Activated CD8-positive, alpha-beta memory T cell treated with anti-CD3 and anti-CD28 coated beads, Interleukin-2, amount 50 U/mL, for 24 hours (primary cell): Measurements from ENCODE around the gene SLC35F5.
"Not testable (repeated sequence)": the region's sequence is repeated elsewhere in the genome, so short reads cannot be mapped to it uniquely, and the experiment has no call there.

Experiments
- DNase-seq: peaks from one replicate; pipeline ENCODE4 v3.0.0-alpha.2; 2020; ENCODE audit errors: extremely low read depth

SLC35F5 gene

GRCh38 chr2:113755835-113756354, 547 bp downstream of the SLC35F5 start:
- no peak for DNase-seq

GRCh38 chr2:113755035-113755834, 1.2 kb downstream of the SLC35F5 start:
- DNase-seq = no peak

- no peak for DNase-seq
Observed at GRCh38 chr2:113754160-113754559, 2.3 kb downstream of the SLC35F5 start.

DNA sequence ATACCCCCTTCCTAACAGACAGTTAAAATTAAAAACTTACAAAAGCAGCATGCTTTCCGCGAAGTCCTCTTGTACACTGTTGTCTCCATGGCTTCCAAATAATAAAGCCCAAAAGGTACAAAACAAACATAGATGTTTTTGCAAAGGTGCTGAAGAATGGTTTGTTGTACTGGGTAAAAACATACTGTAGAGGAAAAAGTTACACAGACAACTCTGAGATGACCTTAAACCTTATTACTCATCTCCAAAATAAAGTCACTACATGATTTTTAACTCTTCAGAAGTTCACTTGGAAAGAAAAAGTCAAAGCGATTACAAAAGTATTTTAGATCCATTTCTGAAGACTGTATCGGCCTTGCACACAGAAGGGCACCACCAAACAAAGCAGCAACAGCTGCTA, 6.1 kb downstream of the SLC35F5 start:
- no peak for DNase-seq

GRCh38 chr2:113741091-113741490, 15.4 kb downstream of the SLC35F5 start:
- no peak for DNase-seq

DNA sequence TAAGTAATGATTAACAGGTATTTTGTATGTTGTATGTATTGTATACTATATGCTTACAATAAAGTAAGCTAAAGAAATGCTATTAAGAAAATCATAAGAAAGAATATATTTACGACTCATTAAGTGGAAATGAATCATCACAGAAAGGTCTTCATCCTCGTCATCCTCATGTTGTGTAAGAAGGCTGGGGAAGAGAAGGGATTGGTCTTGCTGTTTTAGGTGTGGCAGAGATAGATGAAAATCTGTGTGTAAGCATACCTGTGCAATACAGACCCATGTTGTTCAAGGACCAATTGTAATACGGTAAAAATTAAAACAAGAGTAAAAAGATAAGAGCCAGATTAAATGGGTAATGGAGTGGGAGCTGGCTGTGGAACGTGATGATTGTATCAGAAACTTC, 16.6 kb downstream of the SLC35F5 start:
- no peak for DNase-seq

DNA sequence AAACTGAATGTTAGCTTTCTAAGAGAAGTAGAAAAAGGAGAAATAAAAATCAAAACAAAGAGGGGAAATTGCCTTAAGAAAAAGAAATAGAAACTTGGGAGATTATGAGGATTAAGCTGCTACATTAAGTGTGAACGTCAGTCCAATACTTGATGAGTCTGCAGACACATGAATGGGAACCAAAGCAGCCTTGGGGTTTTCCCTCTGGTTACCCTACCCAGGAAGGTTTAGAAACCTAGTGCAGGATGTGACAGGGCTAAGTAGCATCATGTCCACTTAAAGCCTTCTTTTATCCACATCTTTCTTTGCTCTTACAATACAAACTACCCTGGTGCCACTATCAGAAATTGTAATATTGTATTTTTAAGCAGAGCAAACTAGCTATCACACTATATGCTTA, 22.3 kb downstream of the SLC35F5 start:
- no peak for DNase-seq

- no peak for DNase-seq
Observed at GRCh38 chr2:113724010-113724409, 32.4 kb downstream of the SLC35F5 start.

GRCh38 chr2:113723411-113723810, 33.0 kb downstream of the SLC35F5 start:
- no peak for DNase-seq

- no peak for DNase-seq
Observed at GRCh38 chr2:113720167-113720566, 36.3 kb downstream of the SLC35F5 start.

- DNase-seq = no peak
Observed at GRCh38 chr2:113716291-113716690, 40.2 kb downstream of the SLC35F5 start.

DNA sequence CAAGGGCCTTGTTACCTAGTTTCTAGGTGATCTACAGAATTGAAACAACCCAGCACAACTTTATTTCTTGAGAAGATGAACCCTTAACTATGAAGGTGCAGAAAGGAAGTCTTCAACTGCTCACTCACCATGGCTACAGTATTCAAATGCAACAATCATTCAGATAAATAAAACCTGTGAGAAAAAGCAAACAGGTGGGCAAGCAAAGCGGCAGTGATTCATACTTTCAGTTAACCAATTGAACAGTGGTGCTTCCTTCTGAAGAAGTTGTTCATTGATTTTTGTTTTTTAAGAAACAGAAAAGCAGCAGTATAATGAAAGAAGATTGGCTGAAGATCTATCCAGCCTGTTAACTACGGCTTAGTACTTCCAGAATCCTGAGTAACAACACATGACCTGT, 43.5 kb downstream of the SLC35F5 start:
- no peak for DNase-seq

GRCh38 chr2:113711851-113712250, 44.6 kb downstream of the SLC35F5 start:
- no peak for DNase-seq

DNA sequence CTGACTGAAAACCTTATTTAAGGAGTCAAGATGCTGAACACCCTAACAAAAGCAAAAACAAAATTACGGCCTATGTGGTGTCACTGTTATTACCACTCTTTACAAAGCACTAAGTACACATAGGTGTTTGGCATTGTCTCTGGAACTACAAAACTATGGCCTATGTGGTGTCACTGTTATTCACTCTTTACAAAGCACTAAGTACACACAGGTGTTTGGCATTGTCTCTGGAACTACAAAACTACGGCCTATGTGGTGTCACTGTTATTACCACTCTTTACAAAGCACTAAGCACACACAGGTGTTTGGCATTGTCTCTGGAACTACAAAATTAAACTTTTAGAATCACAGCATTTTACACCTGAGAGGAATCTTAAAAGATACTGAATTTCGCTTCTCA, 47.4 kb downstream of the SLC35F5 start:
- no peak for DNase-seq

DNA sequence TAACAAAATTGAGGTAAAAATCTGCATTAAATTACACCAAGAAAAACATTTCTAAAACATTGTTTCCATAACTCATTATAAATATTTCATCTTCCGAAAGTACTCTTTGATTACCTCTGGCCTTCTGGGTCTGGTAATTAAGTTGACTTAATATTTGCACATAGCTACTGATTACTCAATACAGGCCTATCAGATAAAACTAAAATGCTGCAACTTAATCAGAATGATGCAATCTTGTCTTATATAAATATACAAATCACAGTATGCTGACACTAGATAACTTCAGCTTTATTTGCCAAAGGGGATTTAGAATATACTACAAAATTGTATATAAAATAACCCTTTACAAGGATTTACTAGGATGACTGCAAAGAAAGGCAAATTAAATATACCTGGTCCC, 49.3 kb downstream of the SLC35F5 start:
- DNase-seq = no peak

DNA sequence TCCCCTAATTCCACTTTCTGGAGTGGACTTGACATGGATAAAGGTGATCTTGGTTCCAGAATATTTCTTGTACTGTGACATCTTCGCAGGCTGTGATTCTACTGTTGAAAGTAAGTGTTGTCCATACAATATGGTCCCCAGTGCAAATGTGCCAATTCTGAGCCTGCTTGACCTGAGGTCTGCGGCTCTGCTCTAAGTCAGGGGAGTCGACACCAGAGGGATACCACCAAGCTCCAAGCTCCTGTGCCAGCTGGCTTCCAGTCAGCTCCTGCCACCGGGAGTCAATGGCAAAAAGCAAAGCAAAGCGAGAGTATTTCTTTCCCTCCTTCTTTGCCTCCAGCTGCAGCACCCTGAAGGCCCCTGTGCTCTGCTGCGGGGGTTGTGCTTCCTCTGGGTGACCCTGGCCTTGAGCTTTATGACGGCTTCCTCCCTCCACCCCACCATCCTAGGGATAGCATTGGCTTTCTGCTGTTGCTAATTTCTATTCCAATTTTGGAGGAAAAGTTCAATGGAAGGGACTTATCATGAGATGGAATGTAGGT, 50.4 kb downstream of the SLC35F5 start:
- no peak for DNase-seq

DNA sequence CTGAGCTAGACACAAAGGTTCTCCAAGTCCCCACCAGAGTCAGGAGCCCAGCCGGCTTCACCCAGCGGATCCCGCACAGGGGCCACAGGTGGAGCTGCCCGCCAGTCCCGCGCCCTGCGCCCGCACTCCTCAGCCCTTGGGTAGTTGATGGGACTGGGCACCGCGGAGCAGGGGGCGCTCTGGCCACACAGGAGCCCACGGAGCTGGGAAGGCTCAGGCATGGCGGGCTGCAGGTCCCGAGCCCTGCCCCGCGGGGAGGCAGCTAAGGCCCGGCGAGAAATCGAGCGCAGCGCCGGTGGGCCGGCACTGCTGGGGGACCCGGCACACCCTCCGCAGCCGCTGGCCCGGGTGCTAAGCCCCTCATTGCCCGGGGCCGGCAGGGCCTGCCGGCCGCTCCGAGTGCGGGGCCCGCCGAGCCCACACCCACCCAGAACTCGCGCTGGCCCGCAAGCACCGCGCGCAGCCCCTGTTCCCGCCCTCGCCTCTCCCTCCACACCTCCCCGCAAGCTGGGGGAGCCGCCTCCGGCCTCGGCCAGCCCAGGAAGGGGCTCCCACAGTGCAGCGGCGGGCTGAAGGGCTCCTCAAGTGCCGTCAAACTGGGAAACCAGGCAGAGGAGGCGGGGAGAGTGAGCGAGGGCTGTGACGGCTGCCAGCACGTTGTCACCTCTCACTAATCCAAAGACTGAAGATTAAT, 52.0 kb downstream of the SLC35F5 start:
- DNase-seq = not testable (repeated sequence)

- DNase-seq = no peak
Observed at GRCh38 chr2:113703386-113704299, 52.8 kb downstream of the SLC35F5 start.

DNA sequence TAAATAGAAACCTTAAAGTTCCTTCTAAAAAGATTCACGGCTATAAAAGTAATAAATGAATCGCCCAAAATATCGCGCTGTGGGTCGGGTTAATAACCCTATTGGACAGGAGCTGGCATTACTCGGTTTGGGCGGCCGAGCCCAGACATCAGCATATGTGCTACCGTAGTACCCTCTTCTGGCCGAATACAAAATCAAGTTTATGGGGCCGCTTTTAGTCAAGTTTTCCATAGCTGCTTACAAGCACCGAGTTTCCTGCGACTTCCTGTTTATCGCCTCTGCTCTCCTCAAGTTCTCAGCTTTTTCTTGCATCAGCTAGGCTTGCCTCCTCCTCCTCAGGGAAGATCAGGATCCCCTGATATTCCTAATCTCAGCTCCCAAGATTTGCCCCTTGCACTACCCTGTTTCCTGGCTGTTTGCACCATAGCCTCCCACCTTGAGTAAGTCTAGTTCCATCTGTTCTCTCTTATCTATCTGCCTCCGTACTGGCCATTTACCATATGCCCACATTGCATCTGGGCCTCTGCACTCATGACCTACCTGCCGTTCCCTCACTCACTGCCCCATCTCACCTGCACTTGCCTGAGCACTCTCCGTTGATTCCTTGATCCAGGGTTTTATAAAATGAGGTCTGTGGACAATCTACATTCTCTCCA, 56.1 kb downstream of the SLC35F5 start:
- DNase-seq = no peak

GRCh38 chr2:113698892-113699447, 57.5 kb downstream of the SLC35F5 start:
- no peak for DNase-seq

- not testable (repeated sequence) for DNase-seq
Observed at GRCh38 chr2:113698251-113698650, 58.2 kb downstream of the SLC35F5 start.
